A549 treated with CpdA at 1 μM for 4 hours (cell line): Measurements from ENCODE around the gene KRTAP3-1. TPM values are rescaled to one million over a fixed set of nuclear protein-coding genes. Genes with fewer than 3 reads are reported as not detected.

Experiments
- total RNA-seq: library from RNA; stranded (reverse); fragments of 200-300 nt; extraction: Qiagen RNA extraction; gene quantifications from 5 replicates; pipeline ENCODE4 v1.2.3, GENCODE V29; 2022; ENCODE audit warnings: low read depth

The KRTAP3-1 gene
- total RNA-seq, result not detected in 5 replicates

GRCh38 chr17:41008811-41009210 lies at the start of gene KRTAP3-1:
KRTAP3-1 (minus strand) TSS chr17:41009128; CDS start chr17:41009074, 54 bp downstream.

DNA sequence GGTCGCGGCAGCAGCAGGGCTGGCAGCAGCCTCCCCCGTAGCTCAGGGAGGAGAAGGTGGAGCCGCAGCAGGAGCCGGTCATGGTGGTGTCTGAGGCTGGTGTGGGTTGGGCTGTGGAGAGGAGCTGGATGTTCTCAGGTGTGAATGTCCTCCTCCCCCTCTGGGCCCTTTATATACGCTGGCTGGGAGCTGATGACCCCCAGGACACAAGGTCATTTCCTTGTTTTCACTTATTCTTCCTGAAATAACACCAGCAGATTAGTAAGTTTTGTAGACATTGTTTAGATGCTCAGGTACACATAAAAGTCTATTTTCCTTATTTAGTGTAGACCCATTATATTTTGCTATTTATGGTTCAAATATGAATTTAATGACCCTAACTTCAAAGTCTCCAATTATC lies 46.2 kb upstream of the KRTAP3-1 start, which contains the start of gene KRTAP2-2:
TSS of gene KRTAP2-2 (minus strand) at position 101 of the 400 bp plus-strand sequence. CDS start at position 82, 19 bp downstream.

GRCh38 chr17:41046735-41047465 lies 38.0 kb upstream of the KRTAP3-1 start, which contains the start of gene KRTAP2-1:
KRTAP2-1 (minus strand) TSS chr17:41047316; CDS start chr17:41047267, 49 bp downstream.

GRCh38 chr17:41040783-41041571 lies 32.0 kb upstream of the KRTAP3-1 start, which contains the start of gene KRTAP1-1:
KRTAP1-1 (minus strand) TSS chr17:41041450; CDS start chr17:41041397, 53 bp downstream.

GRCh38 chr17:41034346-41034935 lies 25.5 kb upstream of the KRTAP3-1 start, which contains the start of gene KRTAP1-3:
KRTAP1-3 (minus strand) TSS chr17:41034874; CDS start chr17:41034821, 53 bp downstream.

DNA sequence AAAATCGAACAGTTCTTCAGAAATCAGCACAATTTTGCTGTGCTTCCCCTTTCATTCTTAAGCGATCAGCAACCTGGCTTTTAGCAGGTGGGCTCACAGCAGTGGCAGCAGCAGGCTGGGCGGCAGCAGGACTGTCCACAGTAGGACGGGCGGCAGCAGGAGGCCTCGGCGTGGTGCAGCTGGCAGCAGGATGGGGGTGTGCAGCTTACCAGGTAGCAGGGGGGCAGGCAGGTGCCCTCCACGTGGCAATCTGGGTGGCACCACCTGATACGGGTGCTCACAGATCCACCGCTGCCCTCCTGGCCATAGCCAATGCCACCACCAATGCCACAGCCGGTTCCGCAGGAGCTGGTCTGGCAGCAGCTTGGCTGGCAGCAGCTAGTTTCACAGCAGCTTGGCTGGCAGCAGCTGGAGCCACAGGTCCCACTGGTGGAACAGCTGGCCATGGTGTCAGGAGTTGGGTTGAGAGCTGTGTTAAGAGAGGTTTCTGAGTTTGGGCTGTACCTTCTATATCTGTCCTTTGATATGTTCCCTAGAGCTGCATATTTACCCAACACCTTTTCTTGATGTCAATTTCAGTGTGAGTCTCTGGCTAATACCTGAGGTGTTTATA lies 20.8 kb upstream of the KRTAP3-1 start, which contains the start of gene KRTAP1-4:
TSS of gene KRTAP1-4 (minus strand) at position 563 of the 613 bp plus-strand sequence. CDS start at position 446, 117 bp downstream.

GRCh38 chr17:41026715-41027471 lies 18.0 kb upstream of the KRTAP3-1 start, which contains the start of gene KRTAP1-5:
KRTAP1-5 (minus strand) TSS chr17:41027208; CDS start chr17:41027155, 53 bp downstream.

GRCh38 chr17:40999563-40999962 lies 9.4 kb downstream of the KRTAP3-1 start, which contains the start of gene KRTAP3-2:
KRTAP3-2 (minus strand) TSS chr17:40999906; CDS start chr17:40999853, 53 bp downstream.

GRCh38 chr17:40993839-40994238 lies 15.1 kb downstream of the KRTAP3-1 start, which contains the start of gene KRTAP3-3:
KRTAP3-3 (minus strand) TSS chr17:40994164; CDS start chr17:40994097, 67 bp downstream.

GRCh38 chr17:40984226-40984625 lies 24.7 kb downstream of the KRTAP3-1 start, which contains the start of gene KRT40:
KRT40 (minus strand) TSS chr17:40984326; CDS start chr17:40984273, 53 bp downstream.

GRCh38 chr17:40966848-40967247 lies 42.1 kb downstream of the KRTAP3-1 start, which contains the start of gene KRT39:
KRT39 (minus strand) TSS chr17:40966948; CDS start chr17:40966856, 92 bp downstream.

Other genes starting within 250 kb of the KRTAP3-1 start
- gene KRT26, start 236.9 kb downstream of the KRTAP3-1 start, total RNA-seq, result not detected in 5 replicates
- not detected in 5 replicates for gene KRT27, start 226.6 kb downstream of the KRTAP3-1 start, total RNA-seq
- not detected in 5 replicates for gene KRT28, start 209.2 kb downstream of the KRTAP3-1 start, total RNA-seq
- gene KRT10, start 186.5 kb downstream of the KRTAP3-1 start, total RNA-seq, result 83.2 to 124 TPM (median 115 TPM) in 5 replicates
- 0.08 TPM in 1 of 5 replicates, not detected in the others for gene KRT12, start 141.9 kb downstream of the KRTAP3-1 start, total RNA-seq
- gene KRT20, start 123.9 kb downstream of the KRTAP3-1 start, total RNA-seq, result 0.17 to 0.52 TPM (median 0.26 TPM) in 5 replicates
- gene KRT23, start 71.5 kb downstream of the KRTAP3-1 start, total RNA-seq, result 0.08 TPM in 1 of 5 replicates, not detected in the others
- not detected in 5 replicates for gene KRT39, start 42.2 kb downstream of the KRTAP3-1 start, total RNA-seq
- gene KRT40, start 24.8 kb downstream of the KRTAP3-1 start, total RNA-seq, result not detected in 5 replicates
- not detected in 5 replicates for gene KRTAP3-3, start 15.0 kb downstream of the KRTAP3-1 start, total RNA-seq
- gene KRTAP3-2, start 9.2 kb downstream of the KRTAP3-1 start, total RNA-seq, result 0.16 to 0.35 TPM (median 0.30 TPM) in 3 of 5 replicates, not detected in the others
- 0.12 TPM in 1 of 5 replicates, not detected in the others for gene KRTAP1-5, start 18.1 kb upstream of the KRTAP3-1 start, total RNA-seq
- gene KRTAP1-4, start 21.1 kb upstream of the KRTAP3-1 start, total RNA-seq, result not detected in 5 replicates
- gene KRTAP1-3, start 25.7 kb upstream of the KRTAP3-1 start, total RNA-seq, result not detected in 5 replicates
- not detected in 5 replicates for gene KRTAP1-1, start 32.3 kb upstream of the KRTAP3-1 start, total RNA-seq
- not detected in 5 replicates for gene KRTAP2-1, start 38.2 kb upstream of the KRTAP3-1 start, total RNA-seq
- gene KRTAP2-2, start 46.1 kb upstream of the KRTAP3-1 start, total RNA-seq, result not detected in 5 replicates
- 0.08 TPM in 1 of 5 replicates, not detected in the others for gene KRTAP2-3, start 51.0 kb upstream of the KRTAP3-1 start, total RNA-seq
- gene KRTAP2-4, start 56.8 kb upstream of the KRTAP3-1 start, total RNA-seq, result not detected in 5 replicates
- not detected in 5 replicates for gene KRTAP4-7, start 75.0 kb upstream of the KRTAP3-1 start, total RNA-seq
- 0.05 to 0.12 TPM in 2 of 5 replicates, not detected in the others for gene KRTAP4-8, start 89.0 kb upstream of the KRTAP3-1 start, total RNA-seq
- gene KRTAP4-16, start 93.1 kb upstream of the KRTAP3-1 start, total RNA-seq, result not detected in 5 replicates
- gene KRTAP4-9, start 96.3 kb upstream of the KRTAP3-1 start, total RNA-seq, result not detected in 5 replicates
- gene KRTAP4-11, start 109.2 kb upstream of the KRTAP3-1 start, total RNA-seq, result not detected in 5 replicates
- not detected in 5 replicates for gene KRTAP4-12, start 115.1 kb upstream of the KRTAP3-1 start, total RNA-seq
- not detected in 5 replicates for gene KRTAP4-6, start 131.4 kb upstream of the KRTAP3-1 start, total RNA-seq
- gene KRTAP4-5, start 140.7 kb upstream of the KRTAP3-1 start, total RNA-seq, result not detected in 5 replicates
- not detected in 5 replicates for gene KRTAP4-4, start 151.6 kb upstream of the KRTAP3-1 start, total RNA-seq
- not detected in 5 replicates for gene KRTAP4-3, start 159.1 kb upstream of the KRTAP3-1 start, total RNA-seq
- not detected in 5 replicates for gene KRTAP4-2, start 169.1 kb upstream of the KRTAP3-1 start, total RNA-seq
- gene KRTAP4-1, start 175.8 kb upstream of the KRTAP3-1 start, total RNA-seq, result 0.07 to 0.56 TPM (median 0.26 TPM) in 4 of 5 replicates, not detected in the other
- not detected in 5 replicates for gene KRTAP9-1, start 180.8 kb upstream of the KRTAP3-1 start, total RNA-seq
- gene KRTAP9-2, start 217.5 kb upstream of the KRTAP3-1 start, total RNA-seq, result not detected in 5 replicates
- not detected in 5 replicates for gene KRTAP9-3, start 223.3 kb upstream of the KRTAP3-1 start, total RNA-seq
- not detected in 5 replicates for gene KRTAP9-8, start 228.9 kb upstream of the KRTAP3-1 start, total RNA-seq
- gene KRTAP9-4, start 240.6 kb upstream of the KRTAP3-1 start, total RNA-seq, result not detected in 5 replicates
- gene KRTAP9-9, start 246.3 kb upstream of the KRTAP3-1 start, total RNA-seq, result not detected in 5 replicates